MM.1S (cell line): ENCODE measurements around the gene IL18RAP.

ENCODE experiments used
- DNase-seq: peaks from one replicate; pipeline ENCODE4 v3.0.0-alpha.2; 2015
- H2AFZ ChIP-seq: fragments of 300-600 bp; sonication (generic); 2 replicates; pipeline ENCODE4 v1.6.0; 2016; ENCODE audit warnings: antibody characterized with exemption, low read length
- H3F3A ChIP-seq: fragments of 300-600 bp; sonication (generic); 2 replicates; pipeline ENCODE4 v1.6.1; 2016; ENCODE audit warnings: mild to moderate bottlenecking, antibody characterized with exemption, low read length, moderate library complexity, mixed read lengths; ENCODE audit not compliant: insufficient read depth
- H3K27ac ChIP-seq: fragments of 300-600 bp; sonication (generic); 2 replicates; pipeline ENCODE4 v1.5.1; 2016; ENCODE audit warnings: mild to moderate bottlenecking, low read length
- H3K27me3 ChIP-seq: fragments of 300-600 bp; sonication (generic); replicated peaks from 2 replicates; pipeline ENCODE4 v1.6.0; 2016; ENCODE audit warnings: low read length; ENCODE audit not compliant: insufficient read depth
- H3K36me3 ChIP-seq: fragments of 300-600 bp; sonication (generic); replicated peaks from 2 replicates; pipeline ENCODE4 v1.6.1; 2016; ENCODE audit warnings: mild to moderate bottlenecking, low read length, mixed read lengths; ENCODE audit not compliant: insufficient read depth
- H3K4me1 ChIP-seq: fragments of 300-600 bp; sonication (generic); 2 replicates; pipeline ENCODE4 v1.6.1; 2016; ENCODE audit warnings: low read length, mixed read lengths
- H3K4me2 ChIP-seq: fragments of 300-600 bp; sonication (generic); 2 replicates; pipeline ENCODE4 v1.6.0; 2016; ENCODE audit warnings: low read depth, low read length
- H3K4me3 ChIP-seq: fragments of 300-600 bp; sonication (generic); 2 replicates; pipeline ENCODE4 v1.5.1; 2016; ENCODE audit warnings: low read length, mixed read lengths
- H3K79me2 ChIP-seq: fragments of 300-600 bp; sonication (generic); 2 replicates; pipeline ENCODE4 v1.6.1; 2016; ENCODE audit warnings: mixed run types, low read length, mixed read lengths
- H3K9ac ChIP-seq: fragments of 300-600 bp; sonication (generic); 2 replicates; pipeline ENCODE4 v1.6.1; 2016; ENCODE audit warnings: low read length, mixed read lengths
- H3K9me2 ChIP-seq: fragments of 300-600 bp; sonication (generic); replicated peaks from 2 replicates; pipeline ENCODE4 v1.6.1; 2016; ENCODE audit warnings: mild to moderate bottlenecking, low read length, mixed read lengths; ENCODE audit not compliant: insufficient read depth
- H3K9me3 ChIP-seq: fragments of 300-600 bp; sonication (generic); replicated peaks from 2 replicates; pipeline ENCODE4 v1.6.1; 2016; ENCODE audit warnings: mild to moderate bottlenecking, low read length, mixed read lengths; ENCODE audit not compliant: insufficient read depth
- H4K20me1 ChIP-seq: fragments of 300-600 bp; sonication (generic); 2 replicates; pipeline ENCODE4 v1.6.1; 2016; ENCODE audit warnings: mild to moderate bottlenecking, low read length, moderate library complexity, mixed read lengths; ENCODE audit not compliant: insufficient read depth
- EZH2 ChIP-seq: fragments of 300-600 bp; sonication (generic); optimal IDR thresholded peaks from 2 replicates; pipeline ENCODE3; 2017; ENCODE audit warnings: low read depth, mild to moderate bottlenecking, antibody characterized with exemption, low read length, mixed read lengths
- EZH2phosphoT487 ChIP-seq: fragments of 300-600 bp; sonication (generic); IDR thresholded peaks from 2 replicates; pipeline ENCODE4 v1.6.1; 2018; ENCODE audit warnings: antibody characterized with exemption, low read length
- TF ChIP-seq, protein P1 (sequence below): fragments of 300-600 bp; sonication (generic); IDR thresholded peaks from 2 replicates; pipeline ENCODE4 v1.5.1; 2016; ENCODE audit warnings: antibody characterized with exemption, low read length, mixed read lengths

Gene IL18RAP

DNA sequence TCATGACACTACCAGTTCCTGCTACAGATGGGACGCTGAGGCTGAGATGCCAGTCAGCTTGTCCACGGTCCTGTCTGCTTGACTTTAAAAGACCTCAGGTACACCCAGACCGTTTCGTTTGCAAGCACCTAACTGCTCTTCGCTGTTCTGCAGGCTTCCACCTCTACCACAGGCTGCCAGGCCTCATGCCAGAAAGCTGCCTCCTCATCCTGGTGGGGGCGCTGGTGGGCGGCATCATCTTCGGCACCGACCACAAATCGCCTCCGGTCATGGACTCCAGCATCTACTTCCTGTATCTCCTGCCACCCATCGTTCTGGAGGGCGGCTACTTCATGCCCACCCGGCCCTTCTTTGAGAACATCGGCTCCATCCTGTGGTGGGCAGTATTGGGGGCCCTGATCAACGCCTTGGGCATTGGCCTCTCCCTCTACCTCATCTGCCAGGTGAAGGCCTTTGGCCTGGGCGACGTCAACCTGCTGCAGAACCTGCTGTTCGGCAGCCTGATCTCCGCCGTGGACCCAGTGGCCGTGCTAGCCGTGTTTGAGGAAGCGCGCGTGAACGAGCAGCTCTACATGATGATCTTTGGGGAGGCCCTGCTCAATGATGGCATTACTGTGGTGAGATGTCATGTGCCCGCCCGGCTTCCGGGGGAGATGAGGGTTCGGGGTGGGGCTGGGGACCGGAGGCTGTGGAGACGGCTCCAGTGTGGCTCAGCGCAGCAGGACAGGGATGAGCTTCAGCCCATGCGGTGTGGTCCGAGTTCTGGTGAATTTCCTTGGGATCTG lies 55.9 kb downstream of the IL18RAP start:
- Histone ChIP-seq H3K4me1 (no peaks in the 10 kb centered on the region), H3K27me3 (no peaks in the 10 kb centered on the region), H3K9me2 (no peaks in the 10 kb centered on the region), H3K9me3 (no peaks in the 10 kb centered on the region), H3F3A (no peaks in the 10 kb centered on the region), H3K4me3 (no peak overlapping the region), H3K4me2 (no peak overlapping the region), H3K27ac (no peak overlapping the region), H2AFZ (no peak overlapping the region), H3K36me3 (no peaks in the 10 kb centered on the region), H3K79me2 (no peaks in the 10 kb centered on the region), H4K20me1 (no peaks in the 10 kb centered on the region), H3K9ac (no peak overlapping the region)
- DNase-seq, result no peak
- TF ChIP-seq EZH2 (no peak), EZH2phosphoT487 (no peak)
- TF ChIP-seq, protein P1, sequence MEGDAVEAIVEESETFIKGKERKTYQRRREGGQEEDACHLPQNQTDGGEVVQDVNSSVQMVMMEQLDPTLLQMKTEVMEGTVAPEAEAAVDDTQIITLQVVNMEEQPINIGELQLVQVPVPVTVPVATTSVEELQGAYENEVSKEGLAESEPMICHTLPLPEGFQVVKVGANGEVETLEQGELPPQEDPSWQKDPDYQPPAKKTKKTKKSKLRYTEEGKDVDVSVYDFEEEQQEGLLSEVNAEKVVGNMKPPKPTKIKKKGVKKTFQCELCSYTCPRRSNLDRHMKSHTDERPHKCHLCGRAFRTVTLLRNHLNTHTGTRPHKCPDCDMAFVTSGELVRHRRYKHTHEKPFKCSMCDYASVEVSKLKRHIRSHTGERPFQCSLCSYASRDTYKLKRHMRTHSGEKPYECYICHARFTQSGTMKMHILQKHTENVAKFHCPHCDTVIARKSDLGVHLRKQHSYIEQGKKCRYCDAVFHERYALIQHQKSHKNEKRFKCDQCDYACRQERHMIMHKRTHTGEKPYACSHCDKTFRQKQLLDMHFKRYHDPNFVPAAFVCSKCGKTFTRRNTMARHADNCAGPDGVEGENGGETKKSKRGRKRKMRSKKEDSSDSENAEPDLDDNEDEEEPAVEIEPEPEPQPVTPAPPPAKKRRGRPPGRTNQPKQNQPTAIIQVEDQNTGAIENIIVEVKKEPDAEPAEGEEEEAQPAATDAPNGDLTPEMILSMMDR, result no peak

DNA sequence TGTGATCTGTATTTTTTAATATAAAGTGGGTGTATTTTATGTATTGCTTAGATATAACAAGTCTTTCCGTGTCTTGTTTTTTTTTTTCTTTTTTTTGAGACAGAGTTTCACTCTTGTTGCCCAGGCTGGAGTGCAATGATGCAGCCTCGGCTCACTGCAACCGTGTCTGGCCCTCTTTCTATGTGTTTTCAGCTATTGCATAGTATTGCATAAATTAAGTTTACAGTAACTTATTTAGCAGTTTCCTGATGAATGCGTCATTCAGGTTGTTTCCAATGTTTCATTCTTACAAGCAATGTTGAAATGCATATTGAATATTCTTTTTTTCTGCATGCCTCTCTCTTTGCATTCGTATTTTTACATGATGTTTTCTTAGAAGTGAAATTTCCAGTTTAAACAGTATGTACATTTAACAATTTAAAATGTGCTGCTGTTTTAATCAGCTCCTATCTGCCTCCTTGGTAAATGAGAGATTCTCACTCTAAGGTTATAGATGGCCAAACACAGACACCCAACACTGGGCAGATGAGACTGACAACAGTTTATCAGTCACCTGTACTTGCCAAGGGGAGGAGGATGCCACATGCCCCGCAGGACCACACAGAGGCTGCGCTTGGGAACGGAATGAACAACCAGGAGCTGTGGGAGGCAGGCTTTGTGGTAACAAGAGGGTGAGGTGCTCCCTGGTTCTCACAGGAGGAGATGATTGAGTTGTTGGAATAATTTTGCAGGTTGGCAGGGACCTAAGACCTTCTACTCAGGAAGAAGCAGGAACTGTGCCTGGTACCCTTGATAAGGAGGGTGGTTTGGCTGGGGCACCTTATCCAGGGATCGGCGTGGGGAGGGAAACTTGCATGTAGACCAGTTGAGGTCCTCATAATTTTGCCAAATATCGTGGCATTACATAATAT lies 57.6 kb downstream of the IL18RAP start:
- H3K36me3 ChIP-seq, result no peaks in the 10 kb centered on the region
- H3K4me3 ChIP-seq, result no peak overlapping the region
- no peak overlapping the region for H2AFZ ChIP-seq
- no peaks in the 10 kb centered on the region for H3F3A ChIP-seq
- H3K9me3 ChIP-seq, result no peaks in the 10 kb centered on the region
- H3K4me1 ChIP-seq, result no peaks in the 10 kb centered on the region
- H3K27ac ChIP-seq, result no peak overlapping the region
- H4K20me1 ChIP-seq, result no peaks in the 10 kb centered on the region
- DNase-seq, result no peak
- H3K9ac ChIP-seq, result no peak overlapping the region
- no peaks in the 10 kb centered on the region for H3K9me2 ChIP-seq
- no peak overlapping the region for H3K4me2 ChIP-seq
- H3K79me2 ChIP-seq, result no peaks in the 10 kb centered on the region
- H3K27me3 ChIP-seq, result no peaks in the 10 kb centered on the region
- TF ChIP-seq, protein P1, result no peak
- no peak for TF ChIP-seq EZH2phosphoT487
- TF ChIP-seq EZH2, result no peak

- H3K9me3 ChIP-seq, result no peaks in the 10 kb centered on the region
- H3K4me3 ChIP-seq, result no peak overlapping the region
- H3K79me2 ChIP-seq, result no peaks in the 10 kb centered on the region
- H3K9ac ChIP-seq, result no peak overlapping the region
- no peaks in the 10 kb centered on the region for H3K4me1 ChIP-seq
- DNase-seq, result no peak
- H3K4me2 ChIP-seq, result no peak overlapping the region
- H2AFZ ChIP-seq, result no peak overlapping the region
- H3K27ac ChIP-seq, result no peak overlapping the region
- no peaks in the 10 kb centered on the region for H4K20me1 ChIP-seq
- no peaks in the 10 kb centered on the region for H3K36me3 ChIP-seq
- TF ChIP-seq, protein P1, result no peak
- TF ChIP-seq EZH2 (no peak), EZH2phosphoT487 (no peak)
- no peaks in the 10 kb centered on the region for H3K9me2 ChIP-seq
- H3K27me3 ChIP-seq, result no peaks in the 10 kb centered on the region
- H3F3A ChIP-seq, result no peaks in the 10 kb centered on the region
Measured at GRCh38 chr2:102481931-102482330, 59.0 kb downstream of the IL18RAP start.
